BE2C (cell line): Measurements from ENCODE around the gene HIVEP3.

Source experiments
- DNase-seq: peaks from one replicate; pipeline ENCODE4 v3.0.0-alpha.2; 2020
- H3K27me3 ChIP-seq: fragments of 250-450 bp; sonication (Bioruptor Pico); 2 replicates; pipeline ENCODE4 v1.5.1; 2020; ENCODE audit warnings: mild to moderate bottlenecking
- H3K36me3 ChIP-seq: fragments of 250-450 bp; sonication (Bioruptor Pico); 2 replicates; pipeline ENCODE4 v1.5.1; 2020; ENCODE audit warnings: mild to moderate bottlenecking
- H3K4me1 ChIP-seq: fragments of 250-450 bp; sonication (Bioruptor Pico); 2 replicates; pipeline ENCODE4 v1.5.1; 2020
- H3K4me3 ChIP-seq: 2 replicates; pipeline ENCODE4 v1.5.1; 2011; ENCODE audit warnings: low read depth, low read length
- H3K9me3 ChIP-seq: fragments of 250-450 bp; sonication (Bioruptor Pico); 2 replicates; pipeline ENCODE4 v1.5.1; 2020
- TF ChIP-seq, protein P1 (sequence below): IDR thresholded peaks from 2 replicates; pipeline ENCODE4 v1.5.1; 2012; ENCODE audit warnings: mild to moderate bottlenecking, low read depth, low read length

The HIVEP3 gene

GRCh38 chr1:41507110-41507720, 411.5 kb downstream of the HIVEP3 start:
- Histone ChIP-seq H3K27me3 (no peaks in the 10 kb centered on the region), H3K4me3 (no peak overlapping the region), H3K4me1 (peaks cover 13% of the 10 kb centered on the region), H3K36me3 (no peaks in the 10 kb centered on the region), H3K9me3 (no peaks in the 10 kb centered on the region)
- DNase-seq = no peak
- TF ChIP-seq, protein P1, sequence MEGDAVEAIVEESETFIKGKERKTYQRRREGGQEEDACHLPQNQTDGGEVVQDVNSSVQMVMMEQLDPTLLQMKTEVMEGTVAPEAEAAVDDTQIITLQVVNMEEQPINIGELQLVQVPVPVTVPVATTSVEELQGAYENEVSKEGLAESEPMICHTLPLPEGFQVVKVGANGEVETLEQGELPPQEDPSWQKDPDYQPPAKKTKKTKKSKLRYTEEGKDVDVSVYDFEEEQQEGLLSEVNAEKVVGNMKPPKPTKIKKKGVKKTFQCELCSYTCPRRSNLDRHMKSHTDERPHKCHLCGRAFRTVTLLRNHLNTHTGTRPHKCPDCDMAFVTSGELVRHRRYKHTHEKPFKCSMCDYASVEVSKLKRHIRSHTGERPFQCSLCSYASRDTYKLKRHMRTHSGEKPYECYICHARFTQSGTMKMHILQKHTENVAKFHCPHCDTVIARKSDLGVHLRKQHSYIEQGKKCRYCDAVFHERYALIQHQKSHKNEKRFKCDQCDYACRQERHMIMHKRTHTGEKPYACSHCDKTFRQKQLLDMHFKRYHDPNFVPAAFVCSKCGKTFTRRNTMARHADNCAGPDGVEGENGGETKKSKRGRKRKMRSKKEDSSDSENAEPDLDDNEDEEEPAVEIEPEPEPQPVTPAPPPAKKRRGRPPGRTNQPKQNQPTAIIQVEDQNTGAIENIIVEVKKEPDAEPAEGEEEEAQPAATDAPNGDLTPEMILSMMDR = no peak

- Histone ChIP-seq H3K27me3 (no peaks in the 10 kb centered on the region), H3K4me1 (peaks cover 13% of the 10 kb centered on the region), H3K9me3 (no peaks in the 10 kb centered on the region), H3K36me3 (no peaks in the 10 kb centered on the region), H3K4me3 (no peak overlapping the region)
- TF ChIP-seq, protein P1 = no peak
- DNase-seq = peak; percentile 58
Observed at GRCh38 chr1:41504114-41505035, 414.3 kb downstream of the HIVEP3 start.

- DNase-seq = no peak
- no peaks in the 10 kb centered on the region for H3K27me3 ChIP-seq
Observed at GRCh38 chr1:41503538-41504113, 415.1 kb downstream of the HIVEP3 start.

GRCh38 chr1:41502912-41503311, 415.8 kb downstream of the HIVEP3 start:
- Histone ChIP-seq H3K27me3 (no peaks in the 10 kb centered on the region), H3K9me3 (no peaks in the 10 kb centered on the region), H3K4me3 (no peak overlapping the region), H3K36me3 (no peaks in the 10 kb centered on the region), H3K4me1 (peaks cover 13% of the 10 kb centered on the region)
- TF ChIP-seq, protein P1 = no peak
- DNase-seq = no peak

More at GRCh38 chr1:41503538-41504113, 415.1 kb downstream of the HIVEP3 start:
- no peaks in the 10 kb centered on the region for H3K36me3 ChIP-seq
- peaks cover 13% of the 10 kb centered on the region for H3K4me1 ChIP-seq
- no peak overlapping the region for H3K4me3 ChIP-seq
- TF ChIP-seq, protein P1 = peak; percentile 36
- H3K9me3 ChIP-seq = no peaks in the 10 kb centered on the region

GRCh38 chr1:41501581-41501980, 417.1 kb downstream of the HIVEP3 start:
- Histone ChIP-seq H3K27me3 (no peaks in the 10 kb centered on the region), H3K9me3 (no peaks in the 10 kb centered on the region), H3K36me3 (no peaks in the 10 kb centered on the region), H3K4me3 (no peak overlapping the region), H3K4me1 (peaks cover 13% of the 10 kb centered on the region)
- no peak for DNase-seq
- TF ChIP-seq, protein P1 = no peak
